Measurements from ENCODE around the gene SBF1.

- no peak for TF ChIP-seq CTCF (IDR thresholded peaks at IDR 0.05; ENCODE audit: poor library complexity, severe bottlenecking)
- no peak for TF ChIP-seq EZH2 (IDR thresholded peaks at IDR 0.05; ENCODE audit: borderline replicate concordance, insufficient read depth, low read length, poor library complexity, severe bottlenecking)
- no peak for TF ChIP-seq RAD21 (conservative IDR thresholded peaks at IDR 0.05)
- no peak for TF ChIP-seq TAF1 (IDR thresholded peaks at IDR 0.05; ENCODE audit: low read depth)
- no peak for TF ChIP-seq POLR2AphosphoS5 (IDR thresholded peaks at IDR 0.05)
- no peak for TF ChIP-seq SMC3 (conservative IDR thresholded peaks at IDR 0.05; ENCODE audit: poor library complexity)
- no peak for TF ChIP-seq REST (IDR thresholded peaks at IDR 0.05; ENCODE audit: borderline replicate concordance)
Observed at GRCh38 chr22:50416996-50417395, 57.8 kb downstream of the SBF1 start.
